ENCODE data around the gene GIPR. TPM values are rescaled to one million over a fixed set of nuclear protein-coding genes. Genes with fewer than 3 reads are reported as not detected.
A peak's percentile ranks its signal among the peaks of the same experiment; 100 is the strongest.

GIPR gene
- total RNA-seq, 1 donor from 2014 or later = not detected

DNA sequence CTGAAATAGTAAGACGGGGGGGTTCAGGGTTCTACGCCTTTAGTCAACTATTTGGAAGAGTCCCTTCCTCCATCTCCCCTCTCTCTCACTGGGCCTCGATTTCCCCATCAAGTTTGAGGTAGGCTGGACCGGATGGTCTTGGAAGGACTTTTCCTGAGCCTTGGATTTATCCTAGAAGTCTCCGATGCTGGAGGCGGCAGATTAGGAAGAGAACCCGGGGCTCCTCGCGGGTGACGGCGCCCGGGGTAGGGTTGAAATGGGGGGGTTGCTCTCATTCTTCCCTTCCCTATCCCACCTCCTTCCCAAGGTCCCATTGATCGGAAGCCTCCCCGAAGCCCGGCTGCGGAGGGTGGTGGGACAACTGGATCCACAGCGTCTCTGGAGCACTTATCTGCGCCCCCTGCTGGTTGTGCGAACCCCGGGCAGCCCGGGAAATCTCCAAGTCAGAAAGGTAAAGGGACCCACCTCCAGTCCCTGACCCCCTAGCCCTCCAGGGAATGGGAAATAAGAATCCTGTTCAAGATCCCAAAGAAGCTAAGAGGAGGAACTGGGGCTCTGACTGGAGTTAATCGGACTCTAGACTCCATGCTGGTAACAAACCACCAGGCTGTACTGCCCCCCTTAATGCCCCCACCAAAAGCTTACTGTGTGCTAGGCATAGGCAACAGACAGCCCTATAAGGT lies 25.2 kb downstream of the GIPR start:
- Histone ChIP-seq H3K4me1 (peaks cover 6% of the 10 kb centered on the region), H3K4me3 (peak overlapping the region; percentile 78), H3K27ac (peak overlapping the region; percentile 32), H3K4me2 (peak overlapping the region; percentile 83), H2AFZ (replicated peaks) (peak overlapping the region; percentile 42), H3K27me3 (no peaks in the 10 kb centered on the region), H3K36me3 (no peaks in the 10 kb centered on the region), H4K20me1 (ENCODE audit: low read depth) (peaks cover 14% of the 10 kb centered on the region), H3K9me3 (ENCODE audit: low read depth) (no peaks in the 10 kb centered on the region), H3K79me2 (ENCODE audit: low read depth) (peaks cover 28% of the 10 kb centered on the region), H3K9ac (peak overlapping the region; percentile 53), H3F3A (ENCODE audit: low read depth) (peaks cover 19% of the 10 kb centered on the region)
- peak; percentile 88 for DNase-seq (ENCODE audit: low spot score)
- H3K4me1 Mint-ChIP-seq = peaks cover 11% of the 10 kb centered on the region
- peaks cover 4% of the 10 kb centered on the region for H3K27me3 Mint-ChIP-seq (ENCODE audit: insufficient read depth, low read depth)
- H3K9me3 Mint-ChIP-seq = no peaks in the 10 kb centered on the region
- TF ChIP-seq, protein P1, sequence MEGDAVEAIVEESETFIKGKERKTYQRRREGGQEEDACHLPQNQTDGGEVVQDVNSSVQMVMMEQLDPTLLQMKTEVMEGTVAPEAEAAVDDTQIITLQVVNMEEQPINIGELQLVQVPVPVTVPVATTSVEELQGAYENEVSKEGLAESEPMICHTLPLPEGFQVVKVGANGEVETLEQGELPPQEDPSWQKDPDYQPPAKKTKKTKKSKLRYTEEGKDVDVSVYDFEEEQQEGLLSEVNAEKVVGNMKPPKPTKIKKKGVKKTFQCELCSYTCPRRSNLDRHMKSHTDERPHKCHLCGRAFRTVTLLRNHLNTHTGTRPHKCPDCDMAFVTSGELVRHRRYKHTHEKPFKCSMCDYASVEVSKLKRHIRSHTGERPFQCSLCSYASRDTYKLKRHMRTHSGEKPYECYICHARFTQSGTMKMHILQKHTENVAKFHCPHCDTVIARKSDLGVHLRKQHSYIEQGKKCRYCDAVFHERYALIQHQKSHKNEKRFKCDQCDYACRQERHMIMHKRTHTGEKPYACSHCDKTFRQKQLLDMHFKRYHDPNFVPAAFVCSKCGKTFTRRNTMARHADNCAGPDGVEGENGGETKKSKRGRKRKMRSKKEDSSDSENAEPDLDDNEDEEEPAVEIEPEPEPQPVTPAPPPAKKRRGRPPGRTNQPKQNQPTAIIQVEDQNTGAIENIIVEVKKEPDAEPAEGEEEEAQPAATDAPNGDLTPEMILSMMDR (IDR thresholded peaks at IDR 0.05) = peak; percentile 97
- TF ChIP-seq EZH2phosphoT487 (IDR thresholded peaks at IDR 0.05) (no peak), EZH2 (IDR thresholded peaks at IDR 0.05) (no peak)
- peaks cover 14% of the 10 kb centered on the region for H3K36me3 Mint-ChIP-seq
- H3K4me3 Mint-ChIP-seq = peak overlapping the region; percentile 96
- H3K27ac Mint-ChIP-seq = no peak overlapping the region

DNA sequence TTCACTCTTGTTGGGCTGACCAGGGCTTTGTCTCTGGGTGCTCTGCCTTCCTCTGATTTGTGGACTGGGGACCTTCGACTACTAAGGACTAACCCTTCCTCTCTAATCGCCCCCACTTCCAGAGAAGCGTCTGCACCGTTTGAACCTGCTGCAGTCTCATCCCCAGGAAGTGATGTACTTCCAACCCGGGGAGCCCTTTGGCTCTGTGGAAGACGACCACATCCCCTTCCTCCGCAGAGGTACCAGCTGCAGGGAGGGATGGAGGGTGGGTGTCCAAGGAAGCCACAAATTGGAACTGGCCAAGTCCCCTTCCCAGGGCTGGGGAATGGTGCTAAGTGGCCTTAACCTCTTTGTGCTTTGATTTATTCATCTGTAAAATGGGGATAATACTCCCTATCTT lies 33.7 kb downstream of the GIPR start:
- Histone ChIP-seq H3K4me3 (no peak overlapping the region), H3K9ac (no peak overlapping the region), H4K20me1 (ENCODE audit: low read depth) (no peaks in the 10 kb centered on the region), H3K4me2 (no peak overlapping the region), H3K27ac (no peak overlapping the region), H3K9me3 (ENCODE audit: low read depth) (no peaks in the 10 kb centered on the region), H3K4me1 (no peaks in the 10 kb centered on the region), H3K79me2 (ENCODE audit: low read depth) (no peaks in the 10 kb centered on the region), H3K27me3 (no peaks in the 10 kb centered on the region), H3F3A (ENCODE audit: low read depth) (peaks cover 4% of the 10 kb centered on the region), H3K36me3 (no peaks in the 10 kb centered on the region), H2AFZ (replicated peaks) (no peak overlapping the region)
- DNase-seq (ENCODE audit: low spot score) = no peak
- Mint-ChIP-seq H3K27me3 (ENCODE audit: insufficient read depth, low read depth) (no peaks in the 10 kb centered on the region), H3K27ac (no peak overlapping the region), H3K4me3 (no peak overlapping the region), H3K4me1 (no peaks in the 10 kb centered on the region), H3K36me3 (peaks cover 11% of the 10 kb centered on the region), H3K9me3 (no peaks in the 10 kb centered on the region)
- TF ChIP-seq, protein P1 (IDR thresholded peaks at IDR 0.05) = no peak
- TF ChIP-seq EZH2 (IDR thresholded peaks at IDR 0.05) (no peak), EZH2phosphoT487 (IDR thresholded peaks at IDR 0.05) (no peak)

DNA sequence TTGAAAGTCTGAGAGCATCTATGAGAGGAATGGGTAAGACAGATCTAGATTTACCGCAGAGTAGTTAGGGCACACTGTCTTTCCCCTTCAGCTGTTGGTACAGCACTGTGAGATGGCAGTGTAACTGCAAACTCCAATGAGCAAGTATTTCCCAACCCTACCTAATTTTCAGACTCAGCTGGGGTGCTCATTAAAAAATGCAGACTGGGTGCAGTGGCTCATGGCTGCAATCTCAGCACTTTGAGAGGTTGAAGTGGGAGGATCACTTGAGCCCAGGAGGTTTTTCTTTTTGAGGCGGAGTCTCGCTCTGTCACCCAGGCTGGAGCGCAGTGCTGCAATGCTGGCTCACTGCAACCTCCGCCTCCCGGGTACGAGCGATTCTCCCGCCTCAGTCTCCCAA lies 37.1 kb downstream of the GIPR start:
- H3K36me3 ChIP-seq = no peaks in the 10 kb centered on the region
- no peaks in the 10 kb centered on the region for H3K27me3 ChIP-seq
- DNase-seq (ENCODE audit: low spot score) = no peak
- H3K27ac ChIP-seq = no peak overlapping the region
- H3K4me1 Mint-ChIP-seq = peaks cover 11% of the 10 kb centered on the region
- no peak overlapping the region for H3K4me2 ChIP-seq
- peaks cover 9% of the 10 kb centered on the region for H3K36me3 Mint-ChIP-seq
- peaks cover 14% of the 10 kb centered on the region for H3F3A ChIP-seq (ENCODE audit: low read depth)
- H3K9ac ChIP-seq = no peak overlapping the region
- no peak overlapping the region for H3K4me3 Mint-ChIP-seq
- no peaks in the 10 kb centered on the region for H3K9me3 Mint-ChIP-seq
- no peaks in the 10 kb centered on the region for H4K20me1 ChIP-seq (ENCODE audit: low read depth)
- H3K27ac Mint-ChIP-seq = no peak overlapping the region
- no peaks in the 10 kb centered on the region for H3K79me2 ChIP-seq (ENCODE audit: low read depth)
- TF ChIP-seq, protein P1 (IDR thresholded peaks at IDR 0.05) = no peak
- TF ChIP-seq EZH2phosphoT487 (IDR thresholded peaks at IDR 0.05) (no peak), EZH2 (IDR thresholded peaks at IDR 0.05) (no peak)
- H3K4me1 ChIP-seq = no peaks in the 10 kb centered on the region
- no peaks in the 10 kb centered on the region for H3K9me3 ChIP-seq (ENCODE audit: low read depth)
- no peak overlapping the region for H2AFZ ChIP-seq (replicated peaks)
- no peaks in the 10 kb centered on the region for H3K27me3 Mint-ChIP-seq (ENCODE audit: insufficient read depth, low read depth)
- H3K4me3 ChIP-seq = no peak overlapping the region
